Adrenal gland (tissue), 12 donors: Measurements from ENCODE around the gene CBX5. TPM values are rescaled to one million over a fixed set of nuclear protein-coding genes. Genes with fewer than 3 reads are reported as not detected.
"Not testable (repeated sequence)": the region's sequence is repeated elsewhere in the genome, so short reads cannot be mapped to it uniquely, and the experiment has no call there.

Source experiments
- DNase-seq, 7 donors: peaks; one replicate each; pipeline ENCODE4 v3.0.0-alpha.2; 2019 to 2020
- H3K27ac ChIP-seq, 5 donors: fragments of 200-600 bp; sonication (generic) in 4 of 5; 1 replicate in 3 of 5; 2 replicates in 2 of 5; pipeline versions ENCODE4 v1.5.1 to v1.8.0; 2016 to 2020; ENCODE audit warnings: mild to moderate bottlenecking in 1 of 5
- H3K27me3 ChIP-seq: fragments of 200-600 bp; 2 replicates; pipeline ENCODE4 v1.8.0; 2021
- H3K36me3 ChIP-seq, 2 donors: fragments of 200-600 bp; replicated peaks in 1 of 2; 1 replicate in 1 of 2; 2 replicates in 1 of 2; pipeline versions ENCODE4 v1.5.1 to v1.8.0; 2018 to 2022
- H3K4me1 ChIP-seq, 2 donors: fragments of 200-600 bp; replicated peaks in 1 of 2; 1 replicate in 1 of 2; 2 replicates in 1 of 2; pipeline versions ENCODE4 v1.5.1 to v1.8.0; 2018 to 2021
- H3K4me3 ChIP-seq, 4 donors: fragments of 200-600 bp; sonication (generic) in 3 of 4; one replicate each; pipeline ENCODE4 v1.5.1; 2016 to 2018
- H3K9me3 ChIP-seq, 3 donors: fragments of 200-600 bp; sonication (generic) in 1 of 3; replicated peaks in 1 of 3; 1 replicate in 2 of 3; 2 replicates in 1 of 3; pipeline versions ENCODE4 v1.5.1 to v1.8.0; 2016 to 2021
- CTCF ChIP-seq, 6 experiments: fragments of 450-650 bp in 4 of 6; fragments of 200-600 bp in 2 of 6; sonication (generic) in 1 of 6; IDR thresholded peaks; 1 replicate in 5 of 6; 2 replicates in 1 of 6; pipeline versions ENCODE4 v1.5.1 to v1.8.0; 2016 to 2021; ENCODE audit warnings: antibody characterized with exemption in 6 of 6, mild to moderate bottlenecking in 2 of 6, moderate library complexity in 1 of 6
- POLR2A ChIP-seq, 2 donors: fragments of 450-650 bp; IDR thresholded peaks; one replicate each; pipeline ENCODE4 v1.6.1; 2017; ENCODE audit warnings: antibody characterized with exemption in 2 of 2, mild to moderate bottlenecking in 2 of 2, moderate library complexity in 1 of 2
- WGBS, 4 donors: extraction: QIAGEN DNeasy Blood & Tissue Kit in 2 of 4; methylation state at CpG; one replicate each; pipeline versions ENCODE4 v1.1.5 to v1.1.7; 2013 to 2017; 5-methylcytosine and 5-hydroxymethylcytosine counted together
- intact Hi-C, 2 donors: fragments of 100-400 bp; cut with DNase I; formaldehyde crosslinking; loops; one replicate each; pipeline versions ENCODE4 v1.14.1 to v1.15.0; 2022 to 2023
- polyA plus RNA-seq, 3 donors: library from polyadenylated mRNA; stranded (reverse); fragments of 200-250 nt in 2 of 3; fragments of 350-450 nt in 1 of 3; fragmentation: Illumina TruSeq in 1 of 3; extraction: RNeasy Lipid Tissue Mini Kit (QIAGEN cat#74804) in 1 of 3; gene quantifications; one replicate each; pipeline ENCODE4 v1.2.3, GENCODE V29; 2013 to 2014
- total RNA-seq, 9 donors: library from RNA; depleted of rRNA in 4 of 9; stranded (reverse); fragments of >200 nt in 4 of 9; fragments of 120-200 nt in 1 of 9; fragmentation: NEBNext Ultra II Directional in 1 of 9; extraction: Animal tissue kit (Norgen Biotek cat#: 25700) in 1 of 9; gene quantifications; one replicate each; pipeline versions ENCODE4 v1.1.0 to v1.2.4, GENCODE V29; 2013 to 2023
- donor health status: healthy with polysubstance abuse.
- donor health status: Bipolar disorder and iron deficiency.
- donor health status: DM: yes; HTN: yes; CAD: no.
- donor health status: DM: no; HTN: no; CAD: no.
- donor health status: DM: no; HTN: no; CAD: no.
- donor health status: DM: yes; HTN: yes; CAD: no.

Gene CBX5
- total and polyA plus RNA-seq, 12 donors: 8.2 to 88.4 (median 54.6) TPM

- H3K27me3 ChIP-seq: no peaks in the 10 kb centered on the region
- intact Hi-C loops: loop anchor here in 1 of 2 donors (5.0 kb wide), 1 partner anchor 189 kb away; the partner anchor contains the start of gene HOXC8
- 38 to 56% (median 49%) methylated on average over 13 to 17 of the region's 17 CpGs for WGBS, 4 donors
- H3K36me3 ChIP-seq: no peaks in the 10 kb centered on the region
- H3K4me3 ChIP-seq: no peak overlapping the region
- H3K9me3 ChIP-seq: no peaks in the 10 kb centered on the region
- DNase-seq: peak in 4 of 7 donors; percentile 34 to 71 (median 42)
- H3K4me1 ChIP-seq: peaks cover 0 to 27% of the 10 kb centered on the region in 2 donors
- TF ChIP-seq CTCF (IDR thresholded peaks at IDR 0.05): no peak
- no peak for TF ChIP-seq POLR2A (IDR thresholded peaks at IDR 0.05)
- H3K27ac ChIP-seq: peak overlapping the region in 2 of 5 donors; percentile 59 to 60
Observed at GRCh38 chr12:54195737-54196347, 84.1 kb downstream of the CBX5 start.

- intact Hi-C loops: loop anchor here in 1 of 2 donors (5.0 kb wide), 1 partner anchor 188 kb away; the partner anchor contains the start of gene HOXC8
- TF ChIP-seq CTCF (IDR thresholded peaks at IDR 0.05): no peak
- no peak for TF ChIP-seq POLR2A (IDR thresholded peaks at IDR 0.05)
- no peaks in the 10 kb centered on the region for H3K9me3 ChIP-seq
- H3K36me3 ChIP-seq: no peaks in the 10 kb centered on the region
- no peak for DNase-seq
- H3K4me1 ChIP-seq: peaks cover 0 to 27% of the 10 kb centered on the region in 2 donors
- no peaks in the 10 kb centered on the region for H3K27me3 ChIP-seq
- H3K27ac ChIP-seq: no peak overlapping the region
- WGBS, 4 donors: 32 to 41% (median 38%) methylated on average over 4 of the region's 4 CpGs
- H3K4me3 ChIP-seq: no peak overlapping the region
Observed at GRCh38 chr12:54195080-54195736, 84.7 kb downstream of the CBX5 start.

- H3K4me3 ChIP-seq, H3K36me3 ChIP-seq, H3K27ac ChIP-seq, H3K9me3 ChIP-seq, DNase-seq, H3K27me3 ChIP-seq: not testable (repeated sequence)
- intact Hi-C loops: loop anchor here (5.0 kb wide), 2 partner anchors 162 to 187 kb away; partner anchors contain the start of genes HOXC5 (in 2 of the 2) and HOXC8 (in 1 of the 2)
- 66 to 81% (median 69%) methylated on average over 2 of the region's 2 CpGs for WGBS, 4 donors
- H3K4me1 ChIP-seq: peaks cover 0 to 27% of the 10 kb centered on the region in 2 donors
Observed at GRCh38 chr12:54194611-54195010, 85.3 kb downstream of the CBX5 start.

GRCh38 chr12:54193434-54193833, 86.5 kb downstream of the CBX5 start:
- no peaks in the 10 kb centered on the region for H3K27me3 ChIP-seq
- WGBS, 4 donors: 71 to 84% (median 78%) methylated on average over 6 to 7 of the region's 7 CpGs
- TF ChIP-seq POLR2A (IDR thresholded peaks at IDR 0.05) (no peak), CTCF (IDR thresholded peaks at IDR 0.05) (no peak)
- H3K4me1 ChIP-seq: peaks cover 0 to 27% of the 10 kb centered on the region in 2 donors
- H3K9me3 ChIP-seq: no peaks in the 10 kb centered on the region
- no peak for DNase-seq
- H3K4me3 ChIP-seq: no peak overlapping the region
- no peaks in the 10 kb centered on the region for H3K36me3 ChIP-seq
- H3K27ac ChIP-seq: no peak overlapping the region
- intact Hi-C loops: loop anchor here (5.0 kb wide), 1 partner anchor 161 kb away; the partner anchor contains the start of gene HOXC5 (in 2 of the 2)
